Lower leg skin (tissue), 3 donors: ENCODE data around the gene RNLS.

ENCODE experiments used
- CTCF ChIP-seq, 3 donors: fragments of 450-650 bp; IDR thresholded peaks; one replicate each; pipeline ENCODE4 v1.5.1; 2016; ENCODE audit warnings: antibody characterized with exemption in 3 of 3, mild to moderate bottlenecking in 3 of 3, moderate library complexity in 2 of 3
- POLR2A ChIP-seq, 2 donors: fragments of 450-650 bp; IDR thresholded peaks; one replicate each; pipeline ENCODE4 v1.6.1; 2016 to 2017; ENCODE audit warnings: antibody characterized with exemption in 2 of 2, mild to moderate bottlenecking in 1 of 2, moderate library complexity in 1 of 2

- TF ChIP-seq CTCF (IDR thresholded peaks at IDR 0.05) (no peak), POLR2A (IDR thresholded peaks at IDR 0.05) (no peak)
Measured at GRCh38 chr10:88389456-88389855, 193.7 kb downstream of the RNLS start.
